ENCODE data around the gene EFR3B.

DNA sequence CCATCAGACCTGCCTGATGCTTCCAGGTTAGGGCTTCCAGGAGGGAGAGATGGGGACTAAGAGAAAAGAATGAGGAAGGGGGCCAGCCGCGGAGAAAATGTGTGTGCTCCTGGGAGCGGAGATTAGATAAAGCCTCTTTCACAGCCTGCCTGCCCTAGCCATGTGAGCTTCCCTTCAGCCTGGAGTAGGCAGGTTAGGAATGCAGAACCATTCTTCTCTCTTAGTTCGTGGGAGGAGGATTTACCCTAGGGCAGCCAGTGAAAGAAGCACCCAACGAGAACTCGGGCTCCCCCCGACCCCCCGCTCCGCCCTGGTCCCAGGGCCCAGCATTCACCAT, 90.4 kb downstream of the EFR3B start:
- TF ChIP-seq, protein P1, sequence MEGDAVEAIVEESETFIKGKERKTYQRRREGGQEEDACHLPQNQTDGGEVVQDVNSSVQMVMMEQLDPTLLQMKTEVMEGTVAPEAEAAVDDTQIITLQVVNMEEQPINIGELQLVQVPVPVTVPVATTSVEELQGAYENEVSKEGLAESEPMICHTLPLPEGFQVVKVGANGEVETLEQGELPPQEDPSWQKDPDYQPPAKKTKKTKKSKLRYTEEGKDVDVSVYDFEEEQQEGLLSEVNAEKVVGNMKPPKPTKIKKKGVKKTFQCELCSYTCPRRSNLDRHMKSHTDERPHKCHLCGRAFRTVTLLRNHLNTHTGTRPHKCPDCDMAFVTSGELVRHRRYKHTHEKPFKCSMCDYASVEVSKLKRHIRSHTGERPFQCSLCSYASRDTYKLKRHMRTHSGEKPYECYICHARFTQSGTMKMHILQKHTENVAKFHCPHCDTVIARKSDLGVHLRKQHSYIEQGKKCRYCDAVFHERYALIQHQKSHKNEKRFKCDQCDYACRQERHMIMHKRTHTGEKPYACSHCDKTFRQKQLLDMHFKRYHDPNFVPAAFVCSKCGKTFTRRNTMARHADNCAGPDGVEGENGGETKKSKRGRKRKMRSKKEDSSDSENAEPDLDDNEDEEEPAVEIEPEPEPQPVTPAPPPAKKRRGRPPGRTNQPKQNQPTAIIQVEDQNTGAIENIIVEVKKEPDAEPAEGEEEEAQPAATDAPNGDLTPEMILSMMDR (IDR thresholded peaks at IDR 0.05), result no peak
- TF ChIP-seq POLR2A (IDR thresholded peaks at IDR 0.05), result no peak
